Measurements from ENCODE around the gene MYORG. TPM values are rescaled to one million over a fixed set of nuclear protein-coding genes. Genes with fewer than 3 reads are reported as not detected.

Gene MYORG
- total RNA-seq, 1 experiment from 2014 or later = 3.0 TPM

DNA sequence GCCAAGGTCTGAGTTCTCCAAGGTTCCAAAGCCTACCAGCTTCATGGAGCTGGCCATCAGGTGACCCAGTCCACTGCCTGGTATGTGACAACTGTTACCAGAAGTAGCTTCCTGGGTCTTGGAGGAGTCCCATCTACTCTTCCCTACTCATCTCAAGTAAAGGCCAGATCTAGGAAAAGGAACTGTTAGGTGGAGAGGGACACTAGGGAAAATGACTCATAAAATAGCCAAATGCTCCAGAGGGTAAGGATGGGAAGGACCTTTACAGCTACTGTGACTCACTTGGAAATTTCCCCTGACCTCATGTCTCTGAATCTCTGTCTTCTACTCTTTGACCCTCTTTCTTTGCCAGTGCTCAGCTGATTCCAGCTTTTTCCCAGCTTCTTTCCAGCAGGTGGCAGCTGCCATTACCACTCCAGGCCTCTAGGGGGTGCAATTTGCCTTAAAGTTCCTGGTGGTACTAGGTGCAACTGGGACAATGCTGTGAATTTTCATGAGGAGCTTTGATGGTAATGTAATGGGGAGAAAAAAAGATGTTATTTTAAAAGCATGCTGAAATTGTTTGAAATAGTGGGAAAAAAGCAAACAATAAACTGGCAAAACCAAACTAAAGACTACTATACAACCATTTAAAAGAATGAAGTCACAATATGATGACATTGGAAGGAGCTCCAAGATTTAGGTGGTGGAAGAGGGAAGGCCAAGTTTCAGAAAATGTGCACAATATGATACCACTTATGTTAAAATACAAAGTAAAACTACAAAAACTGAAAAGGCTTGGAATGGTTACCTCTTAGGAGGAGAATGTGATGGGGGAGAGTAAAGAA, 27.1 kb upstream of the MYORG start:
- H3K9me2 ChIP-seq (ENCODE audit: insufficient read depth) = no peaks in the 10 kb centered on the region
- no peaks in the 10 kb centered on the region for H3K36me3 ChIP-seq (ENCODE audit: low read depth)
- TF ChIP-seq, protein P1, sequence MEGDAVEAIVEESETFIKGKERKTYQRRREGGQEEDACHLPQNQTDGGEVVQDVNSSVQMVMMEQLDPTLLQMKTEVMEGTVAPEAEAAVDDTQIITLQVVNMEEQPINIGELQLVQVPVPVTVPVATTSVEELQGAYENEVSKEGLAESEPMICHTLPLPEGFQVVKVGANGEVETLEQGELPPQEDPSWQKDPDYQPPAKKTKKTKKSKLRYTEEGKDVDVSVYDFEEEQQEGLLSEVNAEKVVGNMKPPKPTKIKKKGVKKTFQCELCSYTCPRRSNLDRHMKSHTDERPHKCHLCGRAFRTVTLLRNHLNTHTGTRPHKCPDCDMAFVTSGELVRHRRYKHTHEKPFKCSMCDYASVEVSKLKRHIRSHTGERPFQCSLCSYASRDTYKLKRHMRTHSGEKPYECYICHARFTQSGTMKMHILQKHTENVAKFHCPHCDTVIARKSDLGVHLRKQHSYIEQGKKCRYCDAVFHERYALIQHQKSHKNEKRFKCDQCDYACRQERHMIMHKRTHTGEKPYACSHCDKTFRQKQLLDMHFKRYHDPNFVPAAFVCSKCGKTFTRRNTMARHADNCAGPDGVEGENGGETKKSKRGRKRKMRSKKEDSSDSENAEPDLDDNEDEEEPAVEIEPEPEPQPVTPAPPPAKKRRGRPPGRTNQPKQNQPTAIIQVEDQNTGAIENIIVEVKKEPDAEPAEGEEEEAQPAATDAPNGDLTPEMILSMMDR (conservative IDR thresholded peaks at IDR 0.05) = peak; percentile 93
- no peak for TF ChIP-seq EZH2 (IDR thresholded peaks at IDR 0.05; ENCODE audit: low read depth)
- intact Hi-C loops (cut with micrococcal nuclease; ENCODE audit: unreplicated experiment) = loop anchor here (1.0 to 2.0 kb wide), 2 partner anchors 97 to 187 kb away; no protein-coding TSS in a partner anchor
- no peak overlapping the region for H3K27ac ChIP-seq
- H3K4me3 ChIP-seq = no peak overlapping the region
- H3K79me2 ChIP-seq (ENCODE audit: low read depth) = no peaks in the 10 kb centered on the region
- no peaks in the 10 kb centered on the region for H3F3A ChIP-seq (ENCODE audit: insufficient read depth, low read depth)
- ChIA-PET POLR2A (ENCODE audit: unreplicated experiment) (interaction anchor here (0.5 kb wide), 1 partner anchor 678 kb away, joined by 5 read pairs; no protein-coding TSS in a partner anchor), CTCF (interaction anchor here (0.5 to 1.6 kb wide), 10 partner anchors 27 to 1276 kb away, joined by 3 to 12 read pairs (median 4); partner anchors contain the start of gene ARID3C)
- H3K4me2 ChIP-seq = no peak overlapping the region
- peak; percentile 40 to 50 for DNase-seq
- no peaks in the 10 kb centered on the region for H3K27me3 ChIP-seq (ENCODE audit: insufficient read depth, low read depth)
- no TSS peak for BruUV-seq (replicated peaks)
- no peaks in the 10 kb centered on the region for H3K9me3 ChIP-seq (ENCODE audit: insufficient read depth, low read depth)
- H2AFZ ChIP-seq = no peak overlapping the region
- H3K4me1 ChIP-seq (replicated peaks; ENCODE audit: insufficient read depth) = no peaks in the 10 kb centered on the region
- peaks cover 4% of the 10 kb centered on the region; the same call in 1 of the 2 replicates for H4K20me1 ChIP-seq (ENCODE audit: insufficient read depth)

DNA sequence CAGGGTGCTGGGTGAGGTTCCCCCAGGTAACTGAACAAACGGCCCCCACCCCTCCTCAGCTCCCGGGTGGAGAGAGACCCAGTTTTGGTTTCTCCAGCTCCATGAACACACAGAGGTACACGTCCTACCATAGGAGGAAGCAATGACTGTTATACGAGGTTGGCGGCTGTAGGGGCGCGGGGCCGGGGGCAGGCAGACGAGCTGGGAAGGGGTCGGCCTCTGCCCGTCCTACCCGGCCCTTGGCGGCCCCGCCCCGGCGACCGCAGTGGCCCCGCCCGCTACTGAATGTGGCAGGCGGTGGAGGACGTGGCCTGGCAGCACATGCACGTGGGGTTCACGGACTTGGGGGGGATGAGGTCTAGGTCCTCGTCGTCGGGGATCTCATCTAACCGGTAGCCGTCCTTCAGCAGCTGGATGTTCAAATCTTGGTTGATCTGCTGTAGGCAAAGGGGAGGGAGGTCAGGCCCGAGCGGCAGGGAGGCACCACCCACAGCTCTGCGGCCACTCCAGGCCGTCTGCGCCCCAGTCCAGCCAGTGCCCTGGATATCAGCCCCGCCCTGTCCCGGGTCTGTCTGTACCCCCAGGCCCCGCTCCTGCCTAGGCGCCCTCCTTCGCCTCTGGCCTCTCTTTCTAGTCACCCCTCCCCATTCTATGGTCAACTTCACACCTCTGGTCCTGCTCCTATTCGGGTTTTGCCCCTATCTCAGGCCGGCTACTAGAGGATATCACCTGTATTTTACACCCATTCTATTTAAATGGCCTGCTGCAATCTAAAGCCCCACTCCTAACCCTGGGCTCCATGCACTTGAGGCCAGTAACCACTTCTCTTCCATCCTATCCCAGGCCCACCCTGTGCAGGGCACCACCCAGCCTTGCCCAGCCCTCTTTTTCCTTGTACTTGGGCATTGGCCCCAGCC, 24.2 kb upstream of the MYORG start:
- no peaks in the 10 kb centered on the region for H3K9me2 ChIP-seq (ENCODE audit: insufficient read depth)
- peaks cover 4% of the 10 kb centered on the region; the same call in 1 of the 2 replicates for H4K20me1 ChIP-seq (ENCODE audit: insufficient read depth)
- no peaks in the 10 kb centered on the region for H3K4me1 ChIP-seq (replicated peaks; ENCODE audit: insufficient read depth)
- TF ChIP-seq EZH2 (IDR thresholded peaks at IDR 0.05; ENCODE audit: low read depth) = no peak
- TF ChIP-seq, protein P1 (conservative IDR thresholded peaks at IDR 0.05) = no peak
- H3K79me2 ChIP-seq (ENCODE audit: low read depth) = no peaks in the 10 kb centered on the region
- no peaks in the 10 kb centered on the region for H3K36me3 ChIP-seq (ENCODE audit: low read depth)
- no TSS peak for BruUV-seq (replicated peaks)
- H3K27ac ChIP-seq = no peak overlapping the region
- CTCF ChIA-PET = no interaction called here
- no peak overlapping the region for H2AFZ ChIP-seq
- no peak overlapping the region for H3K4me3 ChIP-seq
- H3K4me2 ChIP-seq = no peak overlapping the region
- no peaks in the 10 kb centered on the region for H3K9me3 ChIP-seq (ENCODE audit: insufficient read depth, low read depth)
- H3F3A ChIP-seq (ENCODE audit: insufficient read depth, low read depth) = no peaks in the 10 kb centered on the region
- intact Hi-C loops (cut with micrococcal nuclease; ENCODE audit: unreplicated experiment) = no loop called here
- POLR2A ChIA-PET (ENCODE audit: unreplicated experiment) = no interaction called here
- H3K27me3 ChIP-seq (ENCODE audit: insufficient read depth, low read depth) = no peaks in the 10 kb centered on the region
- no peak for DNase-seq

DNA sequence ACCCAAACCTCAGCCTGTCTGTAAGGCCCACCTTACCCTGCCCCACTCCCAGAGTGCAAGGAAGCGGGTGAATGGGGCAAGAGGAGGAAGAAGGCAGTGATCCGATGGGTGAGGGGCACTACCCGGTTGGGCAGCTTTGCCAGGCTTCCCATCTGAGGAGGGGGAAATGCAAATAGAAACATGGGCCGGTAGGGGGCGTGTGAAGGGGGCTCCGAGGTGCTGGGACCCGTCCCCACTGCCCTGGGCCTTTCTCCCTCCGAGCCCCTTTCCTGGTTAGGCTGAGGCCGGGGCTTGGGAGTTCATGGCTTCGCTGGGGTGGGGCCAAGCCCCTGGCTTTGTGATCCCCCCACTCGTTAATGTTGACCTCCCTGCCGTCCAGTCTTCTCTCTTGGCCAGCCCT, 23.6 kb upstream of the MYORG start:
- intact Hi-C loops (cut with micrococcal nuclease; ENCODE audit: unreplicated experiment) = no loop called here
- no peaks in the 10 kb centered on the region for H3K9me3 ChIP-seq (ENCODE audit: insufficient read depth, low read depth)
- H3K79me2 ChIP-seq (ENCODE audit: low read depth) = no peaks in the 10 kb centered on the region
- no peak overlapping the region for H2AFZ ChIP-seq
- no TSS peak for BruUV-seq (replicated peaks)
- no peak for DNase-seq
- H3K4me2 ChIP-seq = no peak overlapping the region
- no peaks in the 10 kb centered on the region for H3K36me3 ChIP-seq (ENCODE audit: low read depth)
- CTCF ChIA-PET = no interaction called here
- no peak overlapping the region for H3K4me3 ChIP-seq
- H4K20me1 ChIP-seq (ENCODE audit: insufficient read depth) = peaks cover 4% of the 10 kb centered on the region; the same call in 1 of the 2 replicates
- POLR2A ChIA-PET (ENCODE audit: unreplicated experiment) = no interaction called here
- H3K4me1 ChIP-seq (replicated peaks; ENCODE audit: insufficient read depth) = no peaks in the 10 kb centered on the region
- no peaks in the 10 kb centered on the region for H3F3A ChIP-seq (ENCODE audit: insufficient read depth, low read depth)
- TF ChIP-seq EZH2 (IDR thresholded peaks at IDR 0.05; ENCODE audit: low read depth) = no peak
- no peaks in the 10 kb centered on the region for H3K27me3 ChIP-seq (ENCODE audit: insufficient read depth, low read depth)
- H3K27ac ChIP-seq = no peak overlapping the region
- H3K9me2 ChIP-seq (ENCODE audit: insufficient read depth) = no peaks in the 10 kb centered on the region

Data from PC-9 (cell line).